Measurements from ENCODE around the gene CCDC187.

The CCDC187 gene

DNA sequence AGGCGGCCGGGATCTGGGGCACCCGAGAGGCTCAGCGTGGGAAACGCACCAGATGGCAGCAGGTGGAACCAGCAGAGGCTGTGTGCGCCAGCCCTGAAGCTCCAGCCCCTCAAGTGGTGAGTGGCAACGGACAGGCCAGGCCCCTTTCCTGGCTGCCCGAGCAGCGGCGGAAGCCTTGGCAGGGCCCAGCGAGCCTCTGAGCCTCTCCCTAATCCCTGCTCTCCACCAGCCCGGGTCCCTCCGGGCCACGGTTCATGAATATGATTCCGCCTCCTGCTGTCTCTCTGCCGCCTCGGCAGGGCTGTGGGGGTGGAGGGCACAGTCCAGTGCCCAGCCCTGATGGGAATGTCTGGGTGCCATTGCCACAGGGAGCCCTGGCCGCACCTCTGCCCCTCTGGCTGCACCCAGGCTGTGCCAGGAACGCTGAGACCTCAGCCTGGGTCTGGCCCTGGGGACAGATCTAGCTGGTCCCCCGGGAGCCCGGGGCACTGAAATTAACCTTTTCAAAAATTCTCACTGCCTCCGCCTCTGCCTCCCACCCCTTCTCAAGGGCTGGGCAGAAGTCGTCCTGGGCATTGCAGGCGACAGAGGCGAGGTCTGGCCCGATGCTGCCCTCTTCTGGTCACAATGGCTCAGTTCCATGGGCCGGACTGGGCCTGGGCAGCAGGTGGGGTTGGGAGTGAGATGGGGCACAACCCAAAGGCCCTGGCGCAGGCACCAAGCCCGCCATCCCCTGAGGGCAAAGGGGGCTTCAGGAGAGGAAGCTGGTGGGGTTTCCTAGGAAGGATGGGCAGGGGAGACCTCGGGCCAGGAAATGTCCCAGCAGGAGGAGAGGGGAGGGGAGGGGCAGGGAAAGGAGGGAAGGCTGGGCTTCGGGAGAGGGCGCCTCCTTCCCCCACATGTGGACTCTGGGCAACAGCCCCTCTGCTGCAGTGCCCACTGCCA is 20.3 kb downstream of the CCDC187 start:
- DNase-seq (ENCODE audit: low read depth, low spot score): peak; percentile 90

DNA sequence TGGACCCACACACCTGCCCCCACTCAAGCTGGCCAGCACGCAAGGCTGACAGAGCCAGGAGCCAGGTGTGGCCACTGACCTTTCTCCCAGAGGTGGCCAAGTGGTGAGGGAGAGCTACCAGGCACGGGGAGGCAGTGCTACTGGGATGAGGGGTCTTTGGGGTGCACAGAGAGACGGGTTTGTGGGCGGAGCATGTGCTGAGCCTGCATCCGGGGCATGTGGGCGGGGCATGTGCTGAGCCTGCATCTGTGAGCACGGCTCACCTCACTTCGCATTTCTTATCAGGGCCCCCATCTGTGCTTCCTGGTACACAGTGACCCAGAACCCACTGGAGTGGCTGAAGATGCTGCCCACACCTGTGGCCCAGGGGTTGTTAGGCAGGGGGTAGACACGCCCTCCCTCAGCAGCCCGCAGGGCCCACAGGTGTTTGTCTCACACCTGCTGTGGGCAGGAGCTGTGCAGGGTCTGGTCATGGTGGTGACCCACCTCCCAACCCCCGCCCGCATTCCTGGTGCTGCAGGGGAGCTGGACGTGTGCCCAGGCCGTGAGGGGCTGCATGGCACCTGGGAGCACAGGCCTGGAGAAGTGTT is 21.5 kb downstream of the CCDC187 start:
- DNase-seq (ENCODE audit: low read depth, low spot score): no peak

DNA sequence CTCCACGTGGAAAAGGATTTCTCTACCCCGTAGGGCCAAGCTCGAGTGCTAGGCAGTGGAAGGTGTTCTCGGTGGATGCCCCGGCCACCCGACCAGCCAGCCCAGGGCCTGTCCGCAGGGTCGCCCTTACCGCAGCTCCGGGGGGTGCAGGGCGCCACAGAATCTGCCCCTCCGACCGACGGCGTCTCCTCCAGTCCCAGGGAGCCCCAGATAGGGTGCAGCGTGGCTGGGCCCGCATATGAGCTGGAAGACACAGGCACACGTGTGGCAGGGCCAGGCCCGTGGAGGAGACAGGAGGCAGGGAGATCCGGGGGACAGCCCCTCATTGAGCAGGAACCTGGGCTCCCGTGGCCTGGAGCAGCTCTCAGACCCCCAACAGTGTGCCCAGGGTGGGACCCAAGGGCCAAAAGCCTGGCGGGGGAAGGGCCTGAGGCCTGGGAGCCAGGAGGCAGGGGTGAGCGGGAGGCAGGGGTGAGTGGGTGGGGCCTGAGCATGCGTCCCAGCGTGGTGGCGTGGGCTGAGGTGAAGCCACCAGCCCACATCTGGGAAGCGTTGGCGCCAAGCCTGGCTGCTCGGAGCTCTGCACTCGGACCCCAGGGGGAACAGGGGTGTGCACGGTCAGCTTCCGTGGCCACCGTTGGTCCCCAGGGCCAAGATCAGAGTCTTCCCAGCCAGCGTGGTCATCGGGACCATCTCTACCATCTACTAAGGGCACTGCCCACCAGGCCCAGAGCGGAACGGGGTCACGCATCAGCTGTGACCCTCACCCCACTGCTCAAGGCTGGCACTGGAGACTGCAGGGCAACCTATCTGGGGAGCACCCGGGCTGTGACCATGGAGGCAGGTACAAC is 22.2 kb downstream of the CCDC187 start:
- DNase-seq (ENCODE audit: low read depth, low spot score): no peak

DNA sequence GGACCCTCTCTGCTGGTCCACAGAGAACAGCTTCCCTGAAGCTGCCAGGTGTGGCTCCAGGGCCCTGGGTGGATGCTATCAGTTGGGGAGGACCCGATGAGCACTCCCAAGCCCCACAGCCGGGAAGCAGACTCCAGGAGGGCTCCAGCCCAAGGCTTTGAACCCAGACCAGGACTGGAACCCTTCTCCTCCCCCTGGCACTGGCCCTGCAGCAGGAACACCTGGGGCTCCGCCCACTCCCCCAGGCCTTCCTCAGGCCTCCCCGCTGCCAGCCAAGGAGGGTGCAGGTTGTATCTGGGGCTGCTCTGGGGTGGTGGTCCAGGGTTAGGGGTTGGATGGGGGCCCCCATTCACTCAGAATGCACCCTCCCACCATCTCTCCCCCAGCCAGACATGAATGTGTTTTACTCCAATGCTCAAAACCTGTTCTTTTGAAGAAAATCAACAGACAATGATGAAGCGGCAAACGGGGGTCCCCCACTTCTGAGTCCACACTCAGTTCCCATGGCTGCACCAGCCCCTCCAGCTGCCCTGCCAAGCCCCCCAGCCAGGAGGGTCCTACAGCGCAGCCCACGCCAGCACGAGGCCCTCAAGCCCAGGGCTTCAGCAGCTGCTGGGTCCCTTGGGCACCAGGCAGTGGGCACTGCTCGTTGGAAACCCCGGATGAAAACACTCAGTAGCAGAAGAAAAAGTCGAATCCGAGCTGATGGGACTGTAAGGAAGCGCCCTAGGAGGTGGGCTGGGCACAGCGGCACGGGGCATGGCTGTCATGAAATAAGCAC is 23.2 kb downstream of the CCDC187 start:
- no peak for DNase-seq (ENCODE audit: low read depth, low spot score)

DNA sequence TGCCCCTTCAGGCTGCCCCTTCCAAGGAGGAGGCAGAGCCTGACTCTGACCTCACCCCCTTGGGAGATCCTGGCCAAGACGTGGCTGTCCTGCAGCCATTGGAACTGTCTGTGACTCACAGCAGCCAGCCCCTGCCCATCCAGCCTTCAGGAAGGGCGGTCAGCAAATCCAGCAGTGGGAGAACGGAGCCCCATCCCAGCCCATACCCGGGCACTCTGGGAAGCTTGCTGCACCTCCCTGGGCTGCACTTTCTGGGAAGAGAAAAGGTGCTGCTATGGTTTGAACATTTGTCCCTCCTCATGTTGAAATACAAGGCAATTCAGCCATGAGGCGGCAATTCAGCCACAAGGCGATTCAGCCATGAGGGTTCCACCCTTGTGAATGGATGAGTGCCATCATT is 24.4 kb downstream of the CCDC187 start:
- no peak for DNase-seq (ENCODE audit: low read depth, low spot score)

DNA sequence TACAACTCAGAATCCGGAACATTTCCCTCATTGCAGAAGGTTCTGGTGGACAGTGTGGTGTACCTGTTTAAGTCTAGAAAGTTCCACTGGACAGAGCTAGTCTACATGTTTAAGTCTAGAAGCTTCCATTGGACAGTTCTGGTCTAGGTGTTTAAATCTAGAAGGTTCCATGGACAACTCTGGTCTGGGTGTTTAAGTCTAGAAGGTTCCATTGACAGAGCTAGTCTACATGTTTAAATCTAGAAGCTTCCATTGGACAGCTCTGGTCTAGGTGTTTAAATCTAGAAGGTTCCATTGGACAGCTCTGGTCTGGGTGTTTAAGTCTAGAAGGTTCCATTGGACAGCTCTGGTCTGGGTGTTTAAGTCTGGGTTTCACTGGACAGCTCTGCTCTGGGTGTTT is 25.0 kb downstream of the CCDC187 start:
- DNase-seq (ENCODE audit: low read depth, low spot score): no peak

DNA sequence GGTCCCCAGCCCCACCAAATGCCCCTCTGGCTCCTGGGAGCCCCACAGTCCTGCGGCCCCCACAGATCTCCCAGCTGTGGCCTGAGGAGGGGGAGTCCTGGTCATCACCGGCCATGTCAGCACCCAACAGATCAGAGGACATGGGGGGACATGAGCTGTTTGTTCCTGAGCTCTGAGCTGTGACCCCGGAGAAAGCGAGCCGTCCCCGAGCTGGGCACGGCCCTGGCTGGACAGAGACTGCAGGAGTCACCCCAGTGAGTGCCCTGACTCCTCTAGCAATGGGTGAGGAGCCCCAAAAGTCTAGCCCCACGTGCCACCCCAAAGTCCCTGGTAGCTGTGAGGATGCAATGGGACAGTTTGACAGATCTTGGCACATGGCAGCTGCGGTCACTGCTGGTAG is 25.7 kb downstream of the CCDC187 start:
- DNase-seq (ENCODE audit: low read depth, low spot score): no peak

DNA sequence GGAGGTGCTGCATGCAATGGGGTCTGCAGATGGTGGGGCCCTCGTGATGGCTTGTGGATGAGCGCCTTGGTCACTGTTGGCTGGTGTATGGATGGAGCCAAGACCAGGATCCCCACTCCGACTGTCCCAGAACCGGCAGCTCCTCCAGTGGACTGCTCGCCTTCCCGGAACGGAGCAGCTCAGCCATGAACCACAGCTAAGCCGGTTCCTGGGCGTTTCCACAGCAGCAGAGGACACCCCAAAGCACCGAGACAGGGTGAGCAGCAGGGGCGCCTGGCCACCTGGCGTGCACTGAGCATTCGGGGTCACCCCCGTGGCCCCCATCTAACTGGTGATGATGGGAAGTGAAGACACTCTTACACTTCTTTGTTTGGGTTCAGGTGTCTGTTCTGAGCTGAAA is 26.1 kb downstream of the CCDC187 start:
- DNase-seq (ENCODE audit: low read depth, low spot score): no peak

DNA sequence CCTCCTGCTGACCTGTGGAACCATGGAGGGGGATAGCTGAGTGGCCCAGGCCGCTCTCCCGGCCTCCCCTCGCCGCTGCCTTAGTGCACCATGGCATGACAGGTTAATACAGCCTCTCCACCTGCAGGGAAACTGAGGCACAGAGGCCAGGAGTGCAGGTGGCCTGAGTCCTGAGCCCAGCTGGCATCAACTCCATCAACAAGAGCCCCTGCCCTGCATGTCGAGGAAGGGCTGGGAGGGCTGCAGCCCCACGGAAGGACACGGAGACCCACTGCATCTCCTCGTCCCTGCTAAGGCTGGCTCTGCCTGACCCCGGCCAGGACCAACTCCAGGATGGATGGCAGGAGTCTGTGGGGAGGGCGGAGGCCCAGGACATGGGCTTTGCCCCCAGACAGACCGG is 27.2 kb downstream of the CCDC187 start:
- DNase-seq (ENCODE audit: low read depth, low spot score): no peak

DNA sequence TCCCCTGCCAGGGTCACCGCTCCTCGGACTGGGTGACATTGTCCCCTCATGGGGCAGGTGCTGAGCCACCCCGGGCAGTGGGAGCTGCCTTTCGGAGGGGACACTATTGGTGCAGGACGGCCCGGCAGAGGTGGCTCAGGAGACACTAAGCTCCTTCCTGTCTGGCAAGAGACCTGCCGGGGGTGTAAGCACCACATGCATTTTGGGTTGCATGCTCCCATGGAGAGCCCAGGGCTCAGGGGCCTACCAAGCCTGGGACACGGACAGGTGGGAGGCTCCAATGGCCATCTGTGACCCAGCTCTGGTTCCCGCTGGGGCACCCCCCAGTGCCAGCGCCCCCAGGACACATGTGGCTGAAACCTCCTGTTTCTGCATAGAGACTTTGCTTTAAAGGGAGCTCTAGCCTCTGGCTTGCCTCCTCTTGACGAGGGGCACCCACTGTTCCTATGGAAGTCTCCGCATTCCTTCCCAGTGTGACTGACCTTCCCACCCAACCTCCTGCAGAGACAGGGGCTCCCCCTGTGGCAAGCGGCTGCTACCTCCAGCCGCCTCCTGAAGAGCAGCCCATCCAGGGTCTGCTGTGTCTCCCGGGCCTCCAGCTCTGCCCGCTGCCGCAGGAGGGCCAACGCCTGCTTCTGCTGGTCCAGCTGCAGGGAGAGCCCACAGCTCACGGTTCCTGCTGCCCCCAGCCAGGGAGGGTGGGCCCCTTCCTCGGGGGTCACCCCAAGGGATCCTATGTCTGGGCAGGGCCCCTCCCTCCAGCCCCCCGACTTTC is 28.1 kb downstream of the CCDC187 start:
- DNase-seq (ENCODE audit: low read depth, low spot score): no peak

DNA sequence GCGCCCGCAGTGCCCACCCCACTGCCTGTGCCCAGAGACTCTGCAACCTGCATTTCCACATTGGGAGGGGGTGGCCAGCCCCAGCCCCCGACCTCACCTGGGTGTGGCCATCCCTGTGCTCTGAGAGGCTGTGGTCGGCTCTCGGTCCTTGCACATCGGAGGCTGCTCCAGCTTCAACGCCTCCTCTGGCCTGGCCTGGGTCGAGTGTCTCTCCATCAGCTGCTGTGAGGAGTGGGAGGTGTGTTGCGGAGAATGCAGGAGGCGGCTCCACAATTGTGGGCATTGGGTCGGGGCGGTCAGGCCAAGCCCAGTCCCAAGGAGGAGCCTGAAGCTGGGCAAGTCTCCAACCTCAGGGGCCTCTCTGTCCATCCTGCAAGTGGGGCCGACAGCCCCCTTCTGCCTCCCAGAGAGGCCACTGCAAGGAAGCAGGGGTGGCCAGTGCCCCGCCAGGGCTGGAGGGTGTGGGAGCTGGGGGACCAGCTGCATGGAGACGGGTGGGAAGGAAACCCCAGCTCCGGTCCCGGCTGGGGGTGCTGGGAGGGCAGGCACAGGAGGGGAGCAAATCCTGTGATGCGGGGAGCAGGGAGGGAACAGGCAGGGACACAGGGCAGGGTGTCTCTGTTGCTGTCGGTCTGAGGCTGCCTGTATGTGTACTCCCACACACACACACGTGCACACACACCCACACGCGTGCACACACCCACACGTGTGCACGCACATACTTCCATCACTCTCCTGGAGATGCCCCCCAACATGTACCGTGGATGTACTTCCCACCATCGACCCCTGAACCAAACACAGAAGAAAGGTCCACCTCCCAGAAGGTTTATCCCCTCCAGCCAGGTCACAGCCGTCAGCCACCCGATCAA is 28.9 kb downstream of the CCDC187 start:
- DNase-seq (ENCODE audit: low read depth, low spot score): no peak

DNA sequence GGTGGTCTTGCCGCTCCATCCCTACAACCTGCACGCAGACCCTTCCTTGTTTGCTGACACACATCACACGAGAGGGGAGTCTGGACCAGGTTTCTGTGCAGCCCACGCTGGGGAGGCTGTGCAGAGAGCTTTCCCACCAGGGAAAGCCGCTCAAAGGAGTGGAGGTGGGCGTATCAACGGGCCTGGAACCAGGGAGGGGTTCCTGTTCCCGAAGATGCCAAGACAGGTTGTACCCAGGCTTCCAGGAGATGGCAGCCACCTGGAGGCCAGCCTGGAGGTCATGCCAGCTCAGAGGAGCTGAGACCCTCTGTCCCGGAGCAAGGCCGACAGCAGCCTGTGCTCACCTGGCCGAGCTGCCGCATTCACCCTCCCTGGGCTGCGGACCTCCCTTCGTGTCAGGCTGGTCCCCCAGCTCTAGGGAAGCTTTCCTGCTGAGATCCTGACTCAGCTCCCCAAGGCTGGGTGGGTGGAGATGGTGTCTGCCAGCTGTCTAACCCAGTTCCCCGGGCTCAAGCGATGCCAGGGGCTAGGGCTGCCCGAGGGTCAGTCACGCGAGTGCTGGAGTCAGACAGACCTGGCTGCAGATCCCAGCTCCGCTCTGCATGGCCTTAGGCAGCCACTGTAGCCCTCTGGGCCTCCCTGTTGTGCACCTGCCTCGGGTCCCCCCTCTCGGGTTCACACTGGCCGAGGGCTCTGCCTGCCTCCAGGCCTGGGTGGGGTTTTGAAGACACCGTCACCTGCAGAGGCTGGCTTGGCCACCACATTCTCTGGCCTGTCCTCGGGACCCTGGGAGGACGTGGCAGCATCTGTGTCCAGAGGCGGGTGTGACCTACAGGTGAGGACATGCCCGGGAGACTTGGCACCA is 29.7 kb downstream of the CCDC187 start:
- DNase-seq (ENCODE audit: low read depth, low spot score): no peak

DNA sequence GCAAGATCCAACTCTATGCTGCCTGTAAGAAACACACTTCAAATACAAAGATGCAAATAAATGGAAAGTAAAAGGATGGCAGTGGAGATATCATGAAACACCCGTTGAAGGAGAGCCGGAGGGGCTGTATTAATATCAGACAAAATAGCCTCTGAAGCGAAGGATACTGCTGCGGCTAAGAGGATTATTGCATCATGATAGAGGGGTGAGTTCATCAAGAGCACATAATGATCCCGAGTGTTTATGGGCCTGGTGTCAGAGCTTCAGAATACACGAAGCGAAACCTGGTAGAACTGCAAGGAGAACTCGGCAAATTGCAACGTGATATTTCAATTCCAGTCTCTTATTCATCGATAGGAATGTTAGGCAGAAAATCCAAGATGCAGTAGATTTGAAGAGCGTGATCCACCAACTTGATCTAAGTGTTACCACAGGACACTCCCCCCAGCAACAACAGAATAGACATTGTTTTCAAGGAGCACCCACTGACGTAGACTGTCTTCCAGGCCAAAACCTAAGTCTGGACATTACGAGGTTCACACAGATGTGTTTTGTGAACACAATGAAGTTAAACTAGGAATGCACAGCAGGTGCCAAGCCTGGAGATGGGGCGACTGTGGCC is 30.5 kb downstream of the CCDC187 start:
- DNase-seq (ENCODE audit: low read depth, low spot score): no peak

DNA sequence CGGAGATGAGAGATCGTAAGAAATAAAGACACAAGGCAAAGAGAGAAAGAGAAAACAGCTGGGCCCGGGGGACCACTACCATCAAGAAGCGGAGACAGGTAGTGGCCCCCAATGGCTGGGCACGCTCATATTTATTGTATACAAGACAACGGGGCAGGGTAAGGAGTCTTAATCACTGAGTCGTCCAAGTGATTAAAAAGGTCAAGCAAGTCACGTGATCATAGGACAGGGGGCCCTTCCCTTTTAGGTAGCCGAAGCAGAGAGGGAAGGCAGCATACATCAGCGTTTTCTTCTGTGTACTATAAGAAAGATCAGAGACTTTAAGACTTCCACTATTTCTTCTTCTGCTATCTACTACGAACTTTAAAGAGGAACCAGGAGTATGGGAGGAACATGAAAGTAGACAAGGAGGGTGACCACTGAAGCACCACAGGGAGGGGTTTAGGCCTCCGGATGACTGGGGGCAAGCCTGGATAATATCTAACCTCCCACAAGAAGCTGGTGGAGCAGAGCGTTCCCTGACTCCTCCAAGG is 33.7 kb downstream of the CCDC187 start:
- DNase-seq (ENCODE audit: low read depth, low spot score): no peak

DNA sequence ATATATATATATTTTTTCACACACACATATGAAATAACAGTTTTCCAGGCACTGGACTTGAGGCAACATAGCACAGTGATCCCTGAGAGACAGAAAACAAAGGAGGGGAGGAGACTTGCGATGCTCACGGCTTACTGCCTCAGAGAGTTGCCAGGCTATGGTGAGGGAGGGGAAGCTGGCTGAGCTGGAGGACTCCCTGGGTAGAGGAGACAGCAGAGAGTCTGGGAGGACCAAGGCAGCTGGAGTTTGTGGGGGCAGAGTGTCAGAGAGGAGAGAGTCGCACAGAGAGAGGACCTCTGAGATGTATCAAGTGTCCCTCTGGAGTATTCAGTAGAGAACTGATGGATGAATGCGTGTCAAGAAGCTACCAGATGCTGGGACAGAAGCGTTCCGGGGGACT is 35.2 kb downstream of the CCDC187 start:
- DNase-seq (ENCODE audit: low read depth, low spot score): no peak

DNA sequence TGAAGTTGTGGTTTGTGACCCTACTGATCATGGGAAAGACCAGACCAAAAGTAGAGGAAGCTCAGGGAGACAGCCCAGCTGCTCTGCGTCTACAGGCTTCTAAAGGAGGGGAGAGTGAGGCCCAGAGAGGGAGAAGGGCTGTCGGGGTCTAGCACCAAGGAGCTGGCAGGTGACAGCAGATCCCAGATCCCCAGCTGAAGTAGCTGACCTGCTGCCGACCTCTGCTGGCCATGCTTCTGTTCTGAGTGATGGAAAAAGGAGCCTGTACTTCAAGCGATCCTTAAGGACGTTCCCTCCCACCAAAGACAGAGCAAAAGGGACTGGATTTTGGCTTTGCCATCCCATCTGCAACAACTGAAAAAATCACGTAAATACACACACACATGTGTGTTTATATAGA is 35.6 kb downstream of the CCDC187 start:
- DNase-seq (ENCODE audit: low read depth, low spot score): peak; percentile 32

DNA sequence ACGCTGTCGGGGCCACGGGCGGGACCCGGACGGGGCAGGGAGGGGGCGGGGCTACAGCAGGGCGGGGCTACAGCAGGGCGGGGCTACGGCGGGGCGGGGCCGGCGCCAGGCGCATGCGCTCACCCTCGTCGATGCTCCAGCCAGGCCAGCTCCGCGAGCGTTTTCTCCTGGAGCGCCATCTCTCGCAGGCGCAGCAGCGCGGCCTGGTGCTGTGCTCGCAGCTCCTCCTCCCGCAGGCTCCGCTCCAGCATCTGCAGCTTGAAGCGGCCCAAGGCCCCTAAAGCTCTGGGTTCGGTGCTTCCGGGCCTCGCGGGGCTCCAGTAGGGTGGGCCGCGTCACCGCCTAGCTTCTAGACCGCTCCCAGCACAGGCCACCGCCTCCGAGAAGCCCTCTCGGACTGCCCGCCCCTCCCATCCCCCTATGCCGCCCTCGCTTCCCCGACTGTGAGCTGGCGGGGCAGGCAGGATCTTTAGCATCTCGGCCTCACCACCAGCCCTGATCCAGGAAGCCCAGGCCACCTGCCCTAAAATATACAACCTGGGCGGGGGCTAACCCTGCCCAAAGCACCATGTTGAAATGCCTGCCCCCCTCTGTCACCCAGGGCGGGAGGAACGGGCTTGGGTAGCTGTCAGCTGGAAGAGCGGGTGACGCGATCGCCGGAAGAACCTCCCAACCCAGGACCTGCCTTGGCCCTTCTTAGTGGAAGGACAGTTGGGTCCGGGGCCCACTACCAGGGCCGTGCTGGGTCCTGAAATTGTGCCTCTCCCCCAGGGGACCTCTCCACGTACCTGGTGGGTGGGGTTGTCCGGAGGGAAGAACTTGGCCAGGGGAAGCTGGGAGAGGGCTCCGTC is 36.4 kb downstream of the CCDC187 start:
- DNase-seq (ENCODE audit: low read depth, low spot score): peak; percentile 92
